Ramos (cell line): ENCODE measurements around the gene LARP6.
"Not testable (repeated sequence)": the region's sequence is repeated elsewhere in the genome, so short reads cannot be mapped to it uniquely, and the experiment has no call there.

Experiments used
- in situ Hi-C: fragments of 300-500 bp; cut with MboI; formaldehyde crosslinking; loops from one replicate; pipeline ENCODE4 v1.14.3; 2022; ENCODE audit warnings: low sequenced_read_pairs; ENCODE audit not compliant: unreplicated experiment

LARP6 gene

GRCh38 chr15:70859322-70859908 lies 5.5 kb upstream of the LARP6 start:
- in situ Hi-C loops: no loop called here

- in situ Hi-C loops: not testable (repeated sequence)
Observed at GRCh38 chr15:70858614-70859321, 4.8 kb upstream of the LARP6 start.

- in situ Hi-C loops: no loop called here
Observed at GRCh38 chr15:70857562-70858285, 3.8 kb upstream of the LARP6 start.

- in situ Hi-C loops: no loop called here
Observed at GRCh38 chr15:70856884-70857561, 3.1 kb upstream of the LARP6 start.

GRCh38 chr15:70856177-70856883 lies 2.4 kb upstream of the LARP6 start:
- in situ Hi-C loops: no loop called here

GRCh38 chr15:70855764-70856163 lies 1.8 kb upstream of the LARP6 start:
- in situ Hi-C loops: no loop called here

- in situ Hi-C loops: no loop called here
Observed at GRCh38 chr15:70854666-70854976, 664 bp upstream of the LARP6 start.

- in situ Hi-C loops: no loop called here
Observed at GRCh38 chr15:70853318-70853972, 512 bp downstream of the LARP6 start.

- in situ Hi-C loops: no loop called here
Observed at GRCh38 chr15:70852501-70853317, 1.2 kb downstream of the LARP6 start.

- in situ Hi-C loops: no loop called here
Observed at GRCh38 chr15:70851889-70852288, 2.1 kb downstream of the LARP6 start.

- in situ Hi-C loops: no loop called here
Observed at GRCh38 chr15:70845602-70846360, 8.2 kb downstream of the LARP6 start.

- in situ Hi-C loops: no loop called here
Observed at GRCh38 chr15:70837476-70837875, 16.5 kb downstream of the LARP6 start.

- in situ Hi-C loops: no loop called here
Observed at GRCh38 chr15:70835841-70836240, 18.1 kb downstream of the LARP6 start.

- in situ Hi-C loops: no loop called here
Observed at GRCh38 chr15:70835415-70835814, 18.5 kb downstream of the LARP6 start.

- in situ Hi-C loops: no loop called here
Observed at GRCh38 chr15:70834999-70835398, 19.0 kb downstream of the LARP6 start.

- in situ Hi-C loops: no loop called here
Observed at GRCh38 chr15:70833861-70834765, 19.8 kb downstream of the LARP6 start.

- in situ Hi-C loops: no loop called here
Observed at GRCh38 chr15:70833422-70833821, 20.5 kb downstream of the LARP6 start.
